ENCODE data around the gene MAFG.

DNA sequence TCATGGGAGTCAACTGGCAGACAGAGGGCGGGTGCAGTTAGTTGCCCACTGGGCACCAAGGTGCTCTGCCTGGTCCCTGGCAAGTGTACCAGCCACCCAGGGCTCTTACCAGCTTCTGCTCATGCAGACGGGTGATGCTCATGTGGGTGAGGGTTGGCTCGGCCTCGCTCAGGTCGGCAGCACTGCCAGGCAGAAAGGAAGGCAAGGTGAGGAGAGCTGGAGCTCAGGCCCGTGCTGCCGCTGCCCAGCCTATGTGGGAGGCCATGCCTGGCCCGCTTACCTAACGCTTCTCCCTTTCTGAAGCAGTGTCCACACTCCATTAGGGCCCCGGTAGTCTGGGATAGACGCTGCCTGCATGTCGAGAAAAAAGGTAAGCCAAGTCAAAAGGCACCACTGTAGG is 12.2 kb downstream of the MAFG start:
- no peak for TF ChIP-seq ZNF274 (IDR thresholded peaks at IDR 0.05; ENCODE audit: low read depth, low read length)
- no peak for TF ChIP-seq SUZ12 (IDR thresholded peaks at IDR 0.05; ENCODE audit: extremely low read depth, insufficient read depth, insufficient read length)
- no peak for TF ChIP-seq YY1 (IDR thresholded peaks at IDR 0.05; ENCODE audit: insufficient read depth, insufficient read length)

All from NT2/D1 (cell line).